ENCODE measurements around the gene ZNF319.

- TF ChIP-seq, protein P1, sequence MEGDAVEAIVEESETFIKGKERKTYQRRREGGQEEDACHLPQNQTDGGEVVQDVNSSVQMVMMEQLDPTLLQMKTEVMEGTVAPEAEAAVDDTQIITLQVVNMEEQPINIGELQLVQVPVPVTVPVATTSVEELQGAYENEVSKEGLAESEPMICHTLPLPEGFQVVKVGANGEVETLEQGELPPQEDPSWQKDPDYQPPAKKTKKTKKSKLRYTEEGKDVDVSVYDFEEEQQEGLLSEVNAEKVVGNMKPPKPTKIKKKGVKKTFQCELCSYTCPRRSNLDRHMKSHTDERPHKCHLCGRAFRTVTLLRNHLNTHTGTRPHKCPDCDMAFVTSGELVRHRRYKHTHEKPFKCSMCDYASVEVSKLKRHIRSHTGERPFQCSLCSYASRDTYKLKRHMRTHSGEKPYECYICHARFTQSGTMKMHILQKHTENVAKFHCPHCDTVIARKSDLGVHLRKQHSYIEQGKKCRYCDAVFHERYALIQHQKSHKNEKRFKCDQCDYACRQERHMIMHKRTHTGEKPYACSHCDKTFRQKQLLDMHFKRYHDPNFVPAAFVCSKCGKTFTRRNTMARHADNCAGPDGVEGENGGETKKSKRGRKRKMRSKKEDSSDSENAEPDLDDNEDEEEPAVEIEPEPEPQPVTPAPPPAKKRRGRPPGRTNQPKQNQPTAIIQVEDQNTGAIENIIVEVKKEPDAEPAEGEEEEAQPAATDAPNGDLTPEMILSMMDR (IDR thresholded peaks at IDR 0.05; ENCODE audit: borderline replicate concordance, extremely low read depth, low read length, poor library complexity, severe bottlenecking), result no peak
- TF ChIP-seq EZH2 (IDR thresholded peaks at IDR 0.05; ENCODE audit: borderline replicate concordance, low read depth, low read length, severe bottlenecking), result no peak
Observed at GRCh38 chr16:58030136-58030840, 29.8 kb upstream of the ZNF319 start.
